Esophagus squamous epithelium (tissue), 5 donors: ENCODE data around the gene CEP350. TPM values are rescaled to one million over a fixed set of nuclear protein-coding genes. Genes with fewer than 3 reads are reported as not detected.

Experiments used
- DNase-seq: peaks from one replicate; lab custom pipeline; 2025; lab: John Stamatoyannopoulos, UW
- H3K27ac ChIP-seq, 4 donors: fragments of 200-600 bp; sonication (generic); one replicate each; pipeline ENCODE4 v1.5.1; 2016 to 2019; ENCODE audit warnings: mild to moderate bottlenecking in 1 of 4
- H3K27me3 ChIP-seq, 4 donors: fragments of 200-600 bp; sonication (generic); 1 replicate in 3 of 4; 2 replicates in 1 of 4; pipeline versions ENCODE4 v1.5.1 to v1.6.0; 2017 to 2021; ENCODE audit warnings: antibody characterized with exemption in 1 of 4
- H3K36me3 ChIP-seq, 3 donors: fragments of 200-600 bp; sonication (generic); one replicate each; pipeline ENCODE4 v1.5.1; 2016 to 2019
- H3K4me1 ChIP-seq, 3 donors: fragments of 200-600 bp; sonication (generic); one replicate each; pipeline ENCODE4 v1.5.1; 2017 to 2019
- H3K4me3 ChIP-seq, 4 donors: fragments of 200-600 bp; sonication (generic); 1 replicate in 3 of 4; 2 replicates in 1 of 4; pipeline ENCODE4 v1.5.1; 2016 to 2019; ENCODE audit warnings: mild to moderate bottlenecking in 2 of 4, moderate library complexity in 1 of 4
- H3K9me3 ChIP-seq, 3 donors: fragments of 200-600 bp; sonication (generic); one replicate each; pipeline ENCODE4 v1.5.1; 2016 to 2019
- POLR2A ChIP-seq, 4 donors: fragments of 450-650 bp; IDR thresholded peaks; one replicate each; pipeline ENCODE4 v1.6.1; 2017; ENCODE audit warnings: antibody characterized with exemption in 4 of 4, mild to moderate bottlenecking in 4 of 4, moderate library complexity in 3 of 4
- WGBS, 2 donors: methylation state at CpG; one replicate each; pipeline ENCODE4 v1.1.5; 2018; 5-methylcytosine and 5-hydroxymethylcytosine counted together
- intact Hi-C: fragments of 100-400 bp; cut with DNase I; formaldehyde crosslinking; loops from one replicate; pipeline ENCODE4 v1.15.0; 2022
- total RNA-seq, 4 donors: library from RNA; depleted of rRNA; stranded (reverse); fragments of >200 nt; gene quantifications; one replicate each; pipeline ENCODE4 v1.1.0, GENCODE V29; 2016
- TF ChIP-seq, protein P1 (sequence below), 6 experiments: fragments of 450-650 bp in 4 of 6; fragments of 200-600 bp in 2 of 6; sonication (generic) in 2 of 6; IDR thresholded peaks; one replicate each; pipeline ENCODE4 v1.5.1; 2016 to 2019; ENCODE audit warnings: antibody characterized with exemption in 6 of 6, mild to moderate bottlenecking in 4 of 6, moderate library complexity in 4 of 6
- donor health status: DM: yes; HTN: yes; CAD: no.

The CEP350 gene
- total RNA-seq, 4 donors from 2014 or later, result 31.1 to 66.9 (median 45.2) TPM

DNA sequence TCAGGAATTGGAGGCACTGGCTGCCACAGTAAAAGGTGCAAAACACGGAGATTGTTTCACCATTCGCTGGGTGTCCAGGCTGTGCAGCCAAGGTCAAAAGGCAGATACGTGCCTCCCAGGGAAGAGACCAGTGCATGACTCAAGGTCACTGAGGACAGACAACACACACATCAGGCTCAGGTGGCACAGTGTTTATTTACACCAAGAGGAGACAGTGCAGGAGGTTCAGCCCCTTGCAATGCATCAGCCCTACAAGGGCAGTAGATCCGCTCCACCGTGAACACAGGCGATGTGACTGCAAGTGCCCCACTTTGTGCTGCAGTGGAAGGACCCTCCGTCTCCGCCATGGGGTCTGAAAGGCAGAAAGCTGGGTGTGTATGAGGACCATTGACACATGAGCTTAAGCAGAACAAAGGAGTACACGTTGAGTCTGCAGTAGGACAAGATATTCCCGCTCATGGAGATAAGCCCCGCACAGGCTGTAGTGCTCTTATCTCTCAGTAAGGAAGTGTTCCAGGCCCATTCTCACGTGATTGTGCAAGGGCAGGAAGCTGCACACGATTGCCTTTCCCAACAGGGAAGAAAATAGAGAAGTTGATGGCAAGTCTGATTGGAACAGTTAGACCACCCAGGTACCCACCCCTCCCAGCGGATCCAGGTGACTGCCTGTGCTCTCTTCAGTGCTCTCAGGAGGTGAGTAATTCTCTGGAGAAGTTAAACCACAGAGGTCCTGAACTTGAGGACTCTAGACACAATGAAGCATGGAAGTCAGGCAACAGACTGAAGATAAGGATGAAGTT lies 162.6 kb downstream of the CEP350 start:
- WGBS, 2 donors, result 68 to 77% methylated on average over 4 to 13 of the region's 14 CpGs
- Histone ChIP-seq H3K36me3 (peaks cover 0 to 27% (median 0%) of the 10 kb centered on the region in 3 donors), H3K4me3 (no peak overlapping the region), H3K4me1 (peaks cover 0 to 31% (median 4%) of the 10 kb centered on the region in 3 donors), H3K9me3 (no peaks in the 10 kb centered on the region), H3K27ac (peak overlapping the region in 2 of 4 donors; percentile 49), H3K27me3 (no peaks in the 10 kb centered on the region)
- no peak for TF ChIP-seq POLR2A (IDR thresholded peaks at IDR 0.05)
- TF ChIP-seq, protein P1, sequence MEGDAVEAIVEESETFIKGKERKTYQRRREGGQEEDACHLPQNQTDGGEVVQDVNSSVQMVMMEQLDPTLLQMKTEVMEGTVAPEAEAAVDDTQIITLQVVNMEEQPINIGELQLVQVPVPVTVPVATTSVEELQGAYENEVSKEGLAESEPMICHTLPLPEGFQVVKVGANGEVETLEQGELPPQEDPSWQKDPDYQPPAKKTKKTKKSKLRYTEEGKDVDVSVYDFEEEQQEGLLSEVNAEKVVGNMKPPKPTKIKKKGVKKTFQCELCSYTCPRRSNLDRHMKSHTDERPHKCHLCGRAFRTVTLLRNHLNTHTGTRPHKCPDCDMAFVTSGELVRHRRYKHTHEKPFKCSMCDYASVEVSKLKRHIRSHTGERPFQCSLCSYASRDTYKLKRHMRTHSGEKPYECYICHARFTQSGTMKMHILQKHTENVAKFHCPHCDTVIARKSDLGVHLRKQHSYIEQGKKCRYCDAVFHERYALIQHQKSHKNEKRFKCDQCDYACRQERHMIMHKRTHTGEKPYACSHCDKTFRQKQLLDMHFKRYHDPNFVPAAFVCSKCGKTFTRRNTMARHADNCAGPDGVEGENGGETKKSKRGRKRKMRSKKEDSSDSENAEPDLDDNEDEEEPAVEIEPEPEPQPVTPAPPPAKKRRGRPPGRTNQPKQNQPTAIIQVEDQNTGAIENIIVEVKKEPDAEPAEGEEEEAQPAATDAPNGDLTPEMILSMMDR (IDR thresholded peaks at IDR 0.05), result no peak
- intact Hi-C loops, result no loop called here
- no peak for DNase-seq

DNA sequence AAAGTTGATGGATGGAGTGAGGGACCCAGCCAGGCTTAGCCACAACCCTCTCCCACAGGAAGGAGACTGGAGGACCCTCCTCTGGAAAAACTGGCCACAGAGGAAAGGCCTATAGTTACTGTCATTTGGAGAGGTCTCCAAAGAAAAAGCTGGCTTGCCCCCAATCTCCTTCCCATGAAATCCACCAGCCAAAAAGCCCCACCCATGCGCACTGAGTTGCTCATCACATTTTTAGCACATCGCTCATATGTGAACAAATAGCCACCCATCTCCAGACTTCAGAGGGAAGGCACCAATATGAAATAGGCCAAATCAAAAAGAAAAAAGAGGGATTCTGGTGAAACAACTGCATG lies 163.1 kb downstream of the CEP350 start:
- Histone ChIP-seq H3K4me3 (no peak overlapping the region), H3K4me1 (peaks cover 0 to 27% (median 4%) of the 10 kb centered on the region in 3 donors), H3K9me3 (no peaks in the 10 kb centered on the region), H3K27ac (peak overlapping the region in 2 of 4 donors; percentile 49), H3K36me3 (peaks cover 0 to 21% (median 0%) of the 10 kb centered on the region in 3 donors), H3K27me3 (no peaks in the 10 kb centered on the region)
- DNase-seq, result no peak
- WGBS, 2 donors, result 60 to 65% methylated on average over 1 to 2 of the region's 2 CpGs
- TF ChIP-seq, protein P1 (IDR thresholded peaks at IDR 0.05), result no peak
- no peak for TF ChIP-seq POLR2A (IDR thresholded peaks at IDR 0.05)
- intact Hi-C loops, result no loop called here

DNA sequence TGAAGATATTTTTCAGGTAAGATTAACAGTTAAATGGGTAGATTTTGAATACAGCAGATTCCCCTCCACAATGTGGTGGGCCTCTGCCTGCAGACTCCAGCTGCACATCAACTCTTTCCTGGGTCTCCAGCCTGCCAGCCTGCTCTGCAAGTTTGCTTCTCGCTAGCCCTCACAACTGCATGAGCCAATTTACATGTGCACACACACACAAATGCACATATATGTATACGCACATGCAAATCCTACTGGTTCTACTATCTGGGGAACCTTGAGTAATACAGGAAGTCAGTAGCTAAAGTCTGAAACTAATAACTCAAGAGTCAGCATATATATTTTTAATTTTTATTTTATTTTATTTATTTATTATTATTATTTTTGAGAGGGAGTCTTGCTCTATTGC lies 165.2 kb downstream of the CEP350 start:
- peaks cover 0 to under 1% (median 0%) of the 10 kb centered on the region in 3 donors for H3K36me3 ChIP-seq
- no peak for TF ChIP-seq POLR2A (IDR thresholded peaks at IDR 0.05)
- TF ChIP-seq, protein P1 (IDR thresholded peaks at IDR 0.05), result no peak

DNA sequence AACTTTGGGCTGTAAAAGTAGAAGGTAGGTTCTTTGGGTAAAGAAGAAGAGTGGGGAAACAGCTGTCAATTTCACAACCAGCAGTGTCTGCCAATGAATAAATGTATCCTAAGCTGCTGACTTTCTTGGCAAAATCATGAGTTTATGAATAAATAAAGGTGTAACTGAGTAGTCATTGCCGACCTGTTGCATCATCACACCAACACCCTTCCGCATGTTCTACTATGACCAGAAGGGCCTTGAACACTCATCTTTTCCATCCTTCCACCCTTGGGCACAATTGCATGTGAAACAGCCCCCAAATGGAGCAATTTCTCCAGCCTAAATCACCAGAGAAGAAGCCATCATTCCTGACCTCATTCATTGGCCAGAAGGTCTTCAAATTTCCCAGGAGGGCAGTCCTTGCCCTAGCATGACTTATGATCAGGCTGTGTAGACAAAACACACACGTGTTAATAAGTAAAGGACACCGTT lies 168.9 kb downstream of the CEP350 start:
- WGBS, 2 donors, result 59 to 67% methylated on average over 4 of the region's 4 CpGs
- no peak overlapping the region for H3K4me3 ChIP-seq
- H3K9me3 ChIP-seq, result no peaks in the 10 kb centered on the region
- intact Hi-C loops, result no loop called here
- TF ChIP-seq POLR2A (IDR thresholded peaks at IDR 0.05), result no peak
- TF ChIP-seq, protein P1 (IDR thresholded peaks at IDR 0.05), result no peak
- peak overlapping the region in 3 of 4 donors; percentile 14 to 69 (median 68) for H3K27ac ChIP-seq
- H3K36me3 ChIP-seq, result no peaks in the 10 kb centered on the region
- H3K4me1 ChIP-seq, result peaks cover 0 to 16% (median 0%) of the 10 kb centered on the region in 3 donors
- DNase-seq, result no peak
- H3K27me3 ChIP-seq, result no peaks in the 10 kb centered on the region

More for the DNA sequence above, 165.2 kb downstream of the CEP350 start:
- Histone ChIP-seq H3K27me3 (no peaks in the 10 kb centered on the region), H3K27ac (no peak overlapping the region), H3K9me3 (no peaks in the 10 kb centered on the region), H3K4me3 (no peak overlapping the region), H3K4me1 (peaks cover 0 to 19% (median 0%) of the 10 kb centered on the region in 3 donors)
- no peak for DNase-seq
- intact Hi-C loops, result no loop called here
- 77 to 94% methylated on average over 2 of the region's 2 CpGs for WGBS, 2 donors

DNA sequence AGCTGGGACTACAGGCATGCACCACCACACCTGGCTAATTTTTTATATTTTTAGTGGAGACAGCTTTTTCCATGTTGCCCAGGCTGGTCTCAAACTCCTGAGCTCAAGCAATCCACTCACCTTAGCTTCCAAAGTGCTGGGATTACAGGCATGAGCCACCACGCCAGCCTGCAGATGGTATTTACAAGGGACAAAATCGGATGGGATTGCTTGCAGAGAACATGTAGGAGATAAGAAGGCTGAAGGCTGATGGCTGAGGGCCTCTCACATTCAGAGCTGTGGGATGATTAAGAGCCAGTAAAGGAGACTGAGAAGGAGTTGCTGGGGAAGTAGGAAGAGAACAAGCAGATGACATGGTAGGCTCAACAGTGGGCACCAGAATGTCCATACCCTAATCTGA lies 176.0 kb downstream of the CEP350 start:
- Histone ChIP-seq H3K4me3 (no peak overlapping the region), H3K27ac (no peak overlapping the region), H3K27me3 (no peaks in the 10 kb centered on the region), H3K36me3 (no peaks in the 10 kb centered on the region), H3K4me1 (peaks cover 0 to 10% (median 0%) of the 10 kb centered on the region in 3 donors), H3K9me3 (no peaks in the 10 kb centered on the region)
- intact Hi-C loops, result no loop called here
- no peak for DNase-seq
- WGBS, 2 donors, result 86 to 87% methylated on average over 1 to 2 of the region's 2 CpGs
- TF ChIP-seq, protein P1 (IDR thresholded peaks at IDR 0.05), result no peak
- TF ChIP-seq POLR2A (IDR thresholded peaks at IDR 0.05), result no peak
